SU-DHL-6 (cell line): ENCODE results near the gene TOP2A.

Experiments used
- H2AFZ ChIP-seq: fragments of 200-600 bp; sonication (generic); 2 replicates; pipeline ENCODE4 v1.6.1; 2014; ENCODE audit warnings: low read depth, mild to moderate bottlenecking, moderate library complexity, mixed read lengths, antibody characterized with exemption, low read length; ENCODE audit not compliant: severe bottlenecking
- H3F3A ChIP-seq: fragments of 200-600 bp; shearing (Covaris generic); 2 replicates; pipeline ENCODE4 v1.6.0; 2016; ENCODE audit warnings: antibody characterized with exemption, mild to moderate bottlenecking; ENCODE audit not compliant: insufficient read depth
- H3K27ac ChIP-seq: fragments of 200-600 bp; sonication (generic); 2 replicates; pipeline ENCODE4 v1.5.1; 2016; ENCODE audit warnings: low read depth, mild to moderate bottlenecking, low read length, moderate library complexity, mixed read lengths
- H3K27me3 ChIP-seq: fragments of 200-600 bp; sonication (generic), shearing (Covaris generic); 2 replicates; pipeline ENCODE4 v1.6.0; 2014; ENCODE audit warnings: mild to moderate bottlenecking, low read length
- H3K36me3 ChIP-seq: fragments of 200-600 bp; sonication (generic); 2 replicates; pipeline ENCODE4 v1.6.1; 2014; ENCODE audit warnings: mild to moderate bottlenecking, low read length, mixed read lengths
- H3K4me2 ChIP-seq: fragments of 300-600, 200-600 bp; shearing (Covaris generic), sonication (generic); 2 replicates; pipeline ENCODE4 v1.6.0; 2014; ENCODE audit warnings: low read length, low read depth, mild to moderate bottlenecking; ENCODE audit not compliant: poor library complexity, severe bottlenecking
- H3K4me3 ChIP-seq: fragments of 200-600 bp; sonication (generic); 2 replicates; pipeline ENCODE4 v1.5.1; 2014; ENCODE audit warnings: antibody characterized with exemption, low read length, mild to moderate bottlenecking, mixed read lengths; ENCODE audit not compliant: insufficient read depth, poor library complexity, severe bottlenecking
- H3K79me2 ChIP-seq: fragments of 200-600 bp; sonication (generic); 2 replicates; pipeline ENCODE4 v1.6.1; 2014; ENCODE audit warnings: mild to moderate bottlenecking, low read length, moderate library complexity; ENCODE audit not compliant: insufficient read depth
- H3K9ac ChIP-seq: fragments of 200-600 bp; sonication (generic); 2 replicates; pipeline ENCODE4 v1.7.0; 2014; ENCODE audit warnings: mild to moderate bottlenecking, low read length
- H3K9me2 ChIP-seq: fragments of 200-600 bp; sonication (generic); replicated peaks from 2 replicates; pipeline ENCODE4 v1.6.1; 2014; ENCODE audit warnings: low read length; ENCODE audit not compliant: insufficient read depth
- H3K9me3 ChIP-seq: fragments of 200-600 bp; sonication (generic); 2 replicates; pipeline ENCODE4 v1.6.1; 2014; ENCODE audit warnings: low read length, mixed read lengths; ENCODE audit not compliant: insufficient read depth
- H4K20me1 ChIP-seq: fragments of 200-600 bp; sonication (generic); 2 replicates; pipeline ENCODE4 v1.6.1; 2014; ENCODE audit warnings: low read depth, mild to moderate bottlenecking, antibody characterized with exemption, low read length, moderate library complexity, mixed read lengths
- CTCF ChIP-seq: fragments of 200-600 bp; sonication (generic); IDR thresholded peaks from one replicate; pipeline ENCODE4 v1.5.1; 2017; ENCODE audit warnings: antibody characterized with exemption, mild to moderate bottlenecking, low read length, moderate library complexity; ENCODE audit not compliant: insufficient read depth, poor library complexity, severe bottlenecking
- EZH2phosphoT487 ChIP-seq: fragments of 200-600 bp; sonication (generic), shearing (Covaris generic); conservative IDR thresholded peaks from 2 replicates; pipeline ENCODE4 v1.6.1; 2018; ENCODE audit warnings: mild to moderate bottlenecking, antibody characterized with exemption, low read length, moderate library complexity, mixed read lengths

TOP2A gene

GRCh38 chr17:40355123-40355803 lies 62.4 kb downstream of the TOP2A start:
- Histone ChIP-seq H4K20me1 (no peaks in the 10 kb centered on the region), H3K4me2 (no peak overlapping the region), H2AFZ (no peak overlapping the region), H3K4me3 (no peak overlapping the region), H3K79me2 (no peaks in the 10 kb centered on the region), H3K9ac (no peak overlapping the region), H3K27ac (no peak overlapping the region), H3K36me3 (no peaks in the 10 kb centered on the region), H3K27me3 (no peaks in the 10 kb centered on the region), H3K9me3 (no peaks in the 10 kb centered on the region), H3K9me2 (no peaks in the 10 kb centered on the region), H3F3A (no peaks in the 10 kb centered on the region)
- TF ChIP-seq EZH2phosphoT487: no peak
- TF ChIP-seq CTCF: peak; percentile 91

DNA sequence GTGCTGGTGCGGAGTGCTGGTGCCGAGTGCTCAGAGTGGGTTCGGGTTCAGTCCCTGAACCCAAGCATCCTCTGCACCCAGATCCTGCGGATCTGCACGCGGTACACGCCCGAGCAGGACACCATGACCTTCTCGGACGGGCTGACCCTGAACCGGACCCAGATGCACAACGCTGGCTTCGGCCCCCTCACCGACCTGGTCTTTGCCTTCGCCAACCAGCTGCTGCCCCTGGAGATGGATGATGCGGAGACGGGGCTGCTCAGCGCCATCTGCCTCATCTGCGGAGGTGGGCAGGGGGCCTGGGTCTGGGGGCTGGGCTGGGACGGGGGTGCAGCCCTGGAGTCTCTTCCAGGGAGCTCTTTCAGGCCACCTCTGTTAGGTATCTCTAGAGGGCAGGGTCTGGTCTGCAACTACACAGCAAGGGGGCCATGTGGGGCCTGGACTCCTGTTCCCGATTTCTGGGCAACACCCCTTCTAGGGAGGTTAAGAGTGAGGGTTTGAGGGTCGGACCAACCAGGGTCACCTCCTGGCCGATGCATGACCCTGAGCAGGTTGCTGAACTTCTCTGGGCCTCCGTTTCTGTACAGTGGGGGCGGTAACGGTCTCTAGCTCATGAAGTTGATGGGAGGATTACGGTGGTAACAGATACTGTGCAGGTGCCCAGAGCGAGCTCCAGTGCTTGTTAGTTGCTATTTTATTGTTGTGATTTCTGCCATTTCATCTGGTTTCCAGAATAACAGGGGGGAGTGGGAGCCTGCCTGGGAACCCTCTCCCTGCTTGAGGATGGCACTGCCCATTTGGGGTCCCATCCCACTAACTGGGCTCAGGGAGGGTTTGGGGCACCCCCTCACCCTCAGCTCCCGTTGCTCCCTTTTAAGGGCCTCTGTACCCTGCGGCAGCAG lies 63.2 kb downstream of the TOP2A start:
- Histone ChIP-seq H3K36me3 (no peaks in the 10 kb centered on the region), H3K9ac (no peak overlapping the region), H3K4me3 (no peak overlapping the region), H3K9me2 (no peaks in the 10 kb centered on the region), H4K20me1 (no peaks in the 10 kb centered on the region), H3K27me3 (no peaks in the 10 kb centered on the region), H2AFZ (no peak overlapping the region), H3F3A (no peaks in the 10 kb centered on the region), H3K9me3 (no peaks in the 10 kb centered on the region), H3K4me2 (no peak overlapping the region), H3K27ac (no peak overlapping the region), H3K79me2 (no peaks in the 10 kb centered on the region)
- TF ChIP-seq CTCF: no peak
- no peak for TF ChIP-seq EZH2phosphoT487

DNA sequence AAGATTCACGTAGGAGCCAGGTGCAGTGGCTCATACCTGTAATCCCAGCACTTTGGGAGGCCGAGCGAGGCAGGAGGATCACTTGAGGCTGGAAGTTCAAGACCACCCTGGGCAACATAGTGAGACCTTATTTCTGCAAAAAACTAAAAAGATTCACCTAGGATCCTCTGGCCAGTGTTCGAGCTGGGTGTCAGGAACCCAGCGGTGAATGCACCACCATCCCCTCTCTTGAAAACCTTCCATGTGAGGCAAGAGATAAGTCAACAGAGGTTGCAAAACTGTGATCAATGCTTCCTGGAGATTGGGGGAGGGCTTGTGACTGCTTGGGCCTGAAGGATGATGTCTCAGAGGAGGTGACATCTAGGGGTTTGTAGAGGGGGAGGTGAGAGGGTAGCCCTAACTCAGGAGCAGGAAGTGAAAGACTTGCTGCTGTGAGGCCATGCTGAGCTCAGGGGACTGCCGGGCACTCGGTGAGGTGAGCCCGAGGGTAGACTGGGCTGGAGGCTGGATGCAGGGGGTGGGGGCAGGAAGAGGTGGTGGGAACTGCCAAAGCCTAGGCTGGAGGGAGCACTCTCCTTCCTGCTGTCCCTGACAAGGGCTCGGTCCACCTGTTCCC lies 64.8 kb downstream of the TOP2A start:
- no peaks in the 10 kb centered on the region for H3K79me2 ChIP-seq
- no peak overlapping the region for H2AFZ ChIP-seq
- H3K9ac ChIP-seq: no peak overlapping the region
- no peaks in the 10 kb centered on the region for H3F3A ChIP-seq
- H3K4me3 ChIP-seq: no peak overlapping the region
- H3K4me2 ChIP-seq: no peak overlapping the region
- no peaks in the 10 kb centered on the region for H3K27me3 ChIP-seq
- no peak overlapping the region for H3K27ac ChIP-seq
- H3K36me3 ChIP-seq: no peaks in the 10 kb centered on the region
- no peaks in the 10 kb centered on the region; the same call in 1 of the 2 replicates for H4K20me1 ChIP-seq
- no peaks in the 10 kb centered on the region for H3K9me2 ChIP-seq
- H3K9me3 ChIP-seq: no peaks in the 10 kb centered on the region
- TF ChIP-seq EZH2phosphoT487 (no peak), CTCF (no peak)
